Measurements from ENCODE around the gene ATP2A2. TPM values are rescaled to one million over a fixed set of nuclear protein-coding genes. Genes with fewer than 3 reads are reported as not detected.

Gene ATP2A2
- total RNA-seq, result 213 and 219 TPM in 2 replicates

GRCh38 chr12:110280779-110281548 lies at the start of gene ATP2A2:
Gene ATP2A2, plus strand, starts transcription at chr12:110281247. Its CDS starts 543 bp downstream, at chr12:110281790.
- peak within 1 kb of the TSS; percentile 90 for H3K27ac Mint-ChIP-seq
- H3K27me3 Mint-ChIP-seq (ENCODE audit: low read depth), result peaks cover 10% of the 10 kb centered on the region
- H3K36me3 Mint-ChIP-seq (ENCODE audit: low read depth), result peaks cover 40% of the 10 kb centered on the region
- H3K4me3 Mint-ChIP-seq (ENCODE audit: low read depth), result peak within 1 kb of the TSS; percentile 95
- peaks cover 42% of the 10 kb centered on the region for H3K4me1 Mint-ChIP-seq (ENCODE audit: low read depth)
- intact Hi-C loops (cut with micrococcal nuclease), result loop anchor here (1.0 to 5.0 kb wide), 5 partner anchors 71 to 301 kb away; partner anchors contain the start of genes IFT81 and PPTC7
- H3K9me3 Mint-ChIP-seq, result no peaks in the 10 kb centered on the region
- peak; percentile 89 for DNase-seq (ENCODE audit: low spot score)

- intact Hi-C loops (cut with micrococcal nuclease), result no loop called here
- H3K4me1 Mint-ChIP-seq (ENCODE audit: low read depth), result no peaks in the 10 kb centered on the region
- no peaks in the 10 kb centered on the region for H3K9me3 Mint-ChIP-seq
- H3K27me3 Mint-ChIP-seq (ENCODE audit: low read depth), result peaks cover 27% of the 10 kb centered on the region
- no peak overlapping the region for H3K27ac Mint-ChIP-seq
- no peaks in the 10 kb centered on the region for H3K36me3 Mint-ChIP-seq (ENCODE audit: low read depth)
- DNase-seq (ENCODE audit: low spot score), result no peak
- no peak overlapping the region for H3K4me3 Mint-ChIP-seq (ENCODE audit: low read depth)
These were observed 47.7 kb upstream of the ATP2A2 start for GRCh38 chr12:110233212-110233903.

- Mint-ChIP-seq H3K36me3 (ENCODE audit: low read depth) (no peaks in the 10 kb centered on the region), H3K27ac (no peak overlapping the region), H3K9me3 (no peaks in the 10 kb centered on the region), H3K27me3 (ENCODE audit: low read depth) (peaks cover 27% of the 10 kb centered on the region), H3K4me1 (ENCODE audit: low read depth) (no peaks in the 10 kb centered on the region), H3K4me3 (ENCODE audit: low read depth) (no peak overlapping the region)
- intact Hi-C loops (cut with micrococcal nuclease), result no loop called here
- no peak for DNase-seq (ENCODE audit: low spot score)
These were observed 46.7 kb upstream of the ATP2A2 start for GRCh38 chr12:110234331-110234751.

GRCh38 chr12:110234755-110235154 lies 46.3 kb upstream of the ATP2A2 start:
- Mint-ChIP-seq H3K36me3 (ENCODE audit: low read depth) (no peaks in the 10 kb centered on the region), H3K27ac (no peak overlapping the region), H3K9me3 (no peaks in the 10 kb centered on the region), H3K4me3 (ENCODE audit: low read depth) (no peak overlapping the region), H3K27me3 (ENCODE audit: low read depth) (peaks cover 27% of the 10 kb centered on the region), H3K4me1 (ENCODE audit: low read depth) (no peaks in the 10 kb centered on the region)
- no peak for DNase-seq (ENCODE audit: low spot score)
- intact Hi-C loops (cut with micrococcal nuclease), result no loop called here

GRCh38 chr12:110235383-110235782 lies 45.7 kb upstream of the ATP2A2 start:
- H3K9me3 Mint-ChIP-seq, result no peaks in the 10 kb centered on the region
- intact Hi-C loops (cut with micrococcal nuclease), result no loop called here
- H3K4me3 Mint-ChIP-seq (ENCODE audit: low read depth), result no peak overlapping the region
- no peak overlapping the region for H3K27ac Mint-ChIP-seq
- no peaks in the 10 kb centered on the region for H3K4me1 Mint-ChIP-seq (ENCODE audit: low read depth)
- H3K27me3 Mint-ChIP-seq (ENCODE audit: low read depth), result peaks cover 31% of the 10 kb centered on the region
- H3K36me3 Mint-ChIP-seq (ENCODE audit: low read depth), result no peaks in the 10 kb centered on the region
- DNase-seq (ENCODE audit: low spot score), result no peak

GRCh38 chr12:110243227-110243626 lies 37.8 kb upstream of the ATP2A2 start:
- peaks cover 8% of the 10 kb centered on the region for H3K27me3 Mint-ChIP-seq (ENCODE audit: low read depth)
- DNase-seq (ENCODE audit: low spot score), result no peak
- H3K36me3 Mint-ChIP-seq (ENCODE audit: low read depth), result no peaks in the 10 kb centered on the region
- no peak overlapping the region for H3K27ac Mint-ChIP-seq
- no peak overlapping the region for H3K4me3 Mint-ChIP-seq (ENCODE audit: low read depth)
- no peaks in the 10 kb centered on the region for H3K4me1 Mint-ChIP-seq (ENCODE audit: low read depth)
- intact Hi-C loops (cut with micrococcal nuclease), result no loop called here
- H3K9me3 Mint-ChIP-seq, result no peaks in the 10 kb centered on the region

GRCh38 chr12:110244372-110244771 lies 36.7 kb upstream of the ATP2A2 start:
- H3K27ac Mint-ChIP-seq, result no peak overlapping the region
- H3K9me3 Mint-ChIP-seq, result no peaks in the 10 kb centered on the region
- H3K36me3 Mint-ChIP-seq (ENCODE audit: low read depth), result no peaks in the 10 kb centered on the region
- DNase-seq (ENCODE audit: low spot score), result no peak
- H3K4me1 Mint-ChIP-seq (ENCODE audit: low read depth), result no peaks in the 10 kb centered on the region
- intact Hi-C loops (cut with micrococcal nuclease), result no loop called here
- peaks cover 8% of the 10 kb centered on the region for H3K27me3 Mint-ChIP-seq (ENCODE audit: low read depth)
- no peak overlapping the region for H3K4me3 Mint-ChIP-seq (ENCODE audit: low read depth)

- intact Hi-C loops (cut with micrococcal nuclease), result loop anchor here (1.0 kb wide), 1 partner anchor 145 kb away; no protein-coding TSS in a partner anchor
- Mint-ChIP-seq H3K36me3 (ENCODE audit: low read depth) (no peaks in the 10 kb centered on the region), H3K27ac (no peak overlapping the region), H3K9me3 (no peaks in the 10 kb centered on the region), H3K4me1 (ENCODE audit: low read depth) (no peaks in the 10 kb centered on the region), H3K4me3 (ENCODE audit: low read depth) (no peak overlapping the region), H3K27me3 (ENCODE audit: low read depth) (peaks cover 7% of the 10 kb centered on the region)
- no peak for DNase-seq (ENCODE audit: low spot score)
These were observed 36.2 kb upstream of the ATP2A2 start for GRCh38 chr12:110244829-110245228.

GRCh38 chr12:110245369-110245772 lies 35.7 kb upstream of the ATP2A2 start:
- H3K4me3 Mint-ChIP-seq (ENCODE audit: low read depth), result no peak overlapping the region
- H3K27me3 Mint-ChIP-seq (ENCODE audit: low read depth), result peaks cover 3% of the 10 kb centered on the region
- H3K4me1 Mint-ChIP-seq (ENCODE audit: low read depth), result no peaks in the 10 kb centered on the region
- H3K9me3 Mint-ChIP-seq, result no peaks in the 10 kb centered on the region
- peak; percentile 18 for DNase-seq (ENCODE audit: low spot score)
- no peaks in the 10 kb centered on the region for H3K36me3 Mint-ChIP-seq (ENCODE audit: low read depth)
- no peak overlapping the region for H3K27ac Mint-ChIP-seq
- intact Hi-C loops (cut with micrococcal nuclease), result loop anchor here (1.0 kb wide), 1 partner anchor 145 kb away; no protein-coding TSS in a partner anchor

- no peak for DNase-seq (ENCODE audit: low spot score)
- Mint-ChIP-seq H3K9me3 (no peaks in the 10 kb centered on the region), H3K36me3 (ENCODE audit: low read depth) (no peaks in the 10 kb centered on the region), H3K27ac (no peak overlapping the region), H3K27me3 (ENCODE audit: low read depth) (no peaks in the 10 kb centered on the region), H3K4me3 (ENCODE audit: low read depth) (no peak overlapping the region), H3K4me1 (ENCODE audit: low read depth) (no peaks in the 10 kb centered on the region)
- intact Hi-C loops (cut with micrococcal nuclease), result no loop called here
These were observed 34.3 kb upstream of the ATP2A2 start for GRCh38 chr12:110246636-110247339.

GRCh38 chr12:110247340-110248095 lies 33.5 kb upstream of the ATP2A2 start:
- no peak for DNase-seq (ENCODE audit: low spot score)
- H3K27ac Mint-ChIP-seq, result no peak overlapping the region
- no peaks in the 10 kb centered on the region for H3K4me1 Mint-ChIP-seq (ENCODE audit: low read depth)
- no peak overlapping the region for H3K4me3 Mint-ChIP-seq (ENCODE audit: low read depth)
- intact Hi-C loops (cut with micrococcal nuclease), result no loop called here
- H3K36me3 Mint-ChIP-seq (ENCODE audit: low read depth), result no peaks in the 10 kb centered on the region
- H3K9me3 Mint-ChIP-seq, result no peaks in the 10 kb centered on the region
- no peaks in the 10 kb centered on the region for H3K27me3 Mint-ChIP-seq (ENCODE audit: low read depth)

GRCh38 chr12:110248096-110248447 lies 33.0 kb upstream of the ATP2A2 start:
- DNase-seq (ENCODE audit: low spot score), result no peak
- Mint-ChIP-seq H3K9me3 (no peaks in the 10 kb centered on the region), H3K27ac (no peak overlapping the region), H3K4me3 (ENCODE audit: low read depth) (no peak overlapping the region), H3K27me3 (ENCODE audit: low read depth) (no peaks in the 10 kb centered on the region), H3K4me1 (ENCODE audit: low read depth) (no peaks in the 10 kb centered on the region), H3K36me3 (ENCODE audit: low read depth) (no peaks in the 10 kb centered on the region)
- intact Hi-C loops (cut with micrococcal nuclease), result no loop called here

Data from activated T-helper 2 cell treated with anti-CD3 and anti-CD28 coated beads, Interferon-gamma antibody, Interleukin-2, Interleukin-4, amounts not matched to agents 10 μg/mL and 5 μg/mL and 100 μg/mL, durations not matched to agents 14 hours and 24 hours and 36 hours (primary cell).